Bone marrow (tissue), 2 donors: Measurements from ENCODE around the gene OMG.
"Not testable (repeated sequence)": the region's sequence is repeated elsewhere in the genome, so short reads cannot be mapped to it uniquely, and the experiment has no call there.

Source experiments
- DNase-seq, 2 donors: peaks; one replicate each; lab custom pipeline; 2025; lab: John Stamatoyannopoulos, UW

Gene OMG

GRCh38 chr17:31308372-31309334 lies 11.6 kb upstream of the OMG start:
- peak in 1 of 2 donors; percentile 74 for DNase-seq

GRCh38 chr17:31307640-31308039 lies 10.6 kb upstream of the OMG start:
- DNase-seq = no peak

- DNase-seq = no peak
Measured at GRCh38 chr17:31299624-31300023, 2.6 kb upstream of the OMG start.

- DNase-seq = no peak
Measured at GRCh38 chr17:31296142-31296541, 897 bp downstream of the OMG start.

- no peak for DNase-seq
Measured at GRCh38 chr17:31295489-31295871, 1.6 kb downstream of the OMG start.

GRCh38 chr17:31294820-31295488 lies 2.1 kb downstream of the OMG start:
- DNase-seq = no peak

- no peak for DNase-seq
Measured at GRCh38 chr17:31294231-31294630, 2.8 kb downstream of the OMG start.

- DNase-seq = no peak
Measured at GRCh38 chr17:31293581-31293980, 3.5 kb downstream of the OMG start.

GRCh38 chr17:31291820-31292219 lies 5.2 kb downstream of the OMG start:
- DNase-seq = no peak

- DNase-seq = no peak
Measured at GRCh38 chr17:31289790-31290189, 7.2 kb downstream of the OMG start.

GRCh38 chr17:31287932-31288331 lies 9.1 kb downstream of the OMG start:
- DNase-seq = not testable (repeated sequence)

- DNase-seq = no peak
Measured at GRCh38 chr17:31286587-31286986, 10.5 kb downstream of the OMG start.

- no peak for DNase-seq
Measured at GRCh38 chr17:31283841-31284240, 13.2 kb downstream of the OMG start.

GRCh38 chr17:31281061-31281460 lies 16.0 kb downstream of the OMG start:
- no peak for DNase-seq

GRCh38 chr17:31279401-31279800 lies 17.6 kb downstream of the OMG start:
- DNase-seq = no peak

GRCh38 chr17:31275116-31275515 lies 21.9 kb downstream of the OMG start:
- DNase-seq = no peak

GRCh38 chr17:31274252-31274651 lies 22.8 kb downstream of the OMG start:
- DNase-seq = no peak

GRCh38 chr17:31273516-31273915 lies 23.5 kb downstream of the OMG start:
- DNase-seq = no peak

- DNase-seq = no peak
Measured at GRCh38 chr17:31272803-31273202, 24.2 kb downstream of the OMG start.

- no peak for DNase-seq
Measured at GRCh38 chr17:31272236-31272635, 24.8 kb downstream of the OMG start.

GRCh38 chr17:31269578-31269983 lies 27.5 kb downstream of the OMG start:
- DNase-seq = no peak

- no peak for DNase-seq
Measured at GRCh38 chr17:31269036-31269577, 27.9 kb downstream of the OMG start.

GRCh38 chr17:31266042-31266441 lies 31.0 kb downstream of the OMG start:
- DNase-seq = no peak
